ENCODE results near the gene ARHGAP15.

DNA sequence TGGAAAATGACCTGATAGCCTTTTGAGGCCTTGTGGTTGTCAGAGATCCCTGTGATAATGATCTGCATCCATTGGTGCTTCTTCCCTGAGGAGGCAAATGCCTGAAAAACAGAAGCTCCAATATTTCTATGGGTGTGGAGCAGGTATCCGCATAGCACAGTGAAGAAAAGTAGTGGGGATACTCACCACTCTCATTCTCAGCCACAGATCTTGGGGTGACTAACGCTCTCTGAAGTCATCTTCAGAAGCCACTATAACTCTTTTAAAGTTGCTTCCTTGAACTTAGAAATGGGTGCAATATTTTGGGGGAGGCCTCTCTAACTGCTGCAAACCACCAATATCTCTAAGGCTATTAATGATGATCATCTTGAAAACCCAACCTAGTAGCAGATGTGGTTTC lies 46.2 kb downstream of the ARHGAP15 start:
- TF ChIP-seq, protein P1, sequence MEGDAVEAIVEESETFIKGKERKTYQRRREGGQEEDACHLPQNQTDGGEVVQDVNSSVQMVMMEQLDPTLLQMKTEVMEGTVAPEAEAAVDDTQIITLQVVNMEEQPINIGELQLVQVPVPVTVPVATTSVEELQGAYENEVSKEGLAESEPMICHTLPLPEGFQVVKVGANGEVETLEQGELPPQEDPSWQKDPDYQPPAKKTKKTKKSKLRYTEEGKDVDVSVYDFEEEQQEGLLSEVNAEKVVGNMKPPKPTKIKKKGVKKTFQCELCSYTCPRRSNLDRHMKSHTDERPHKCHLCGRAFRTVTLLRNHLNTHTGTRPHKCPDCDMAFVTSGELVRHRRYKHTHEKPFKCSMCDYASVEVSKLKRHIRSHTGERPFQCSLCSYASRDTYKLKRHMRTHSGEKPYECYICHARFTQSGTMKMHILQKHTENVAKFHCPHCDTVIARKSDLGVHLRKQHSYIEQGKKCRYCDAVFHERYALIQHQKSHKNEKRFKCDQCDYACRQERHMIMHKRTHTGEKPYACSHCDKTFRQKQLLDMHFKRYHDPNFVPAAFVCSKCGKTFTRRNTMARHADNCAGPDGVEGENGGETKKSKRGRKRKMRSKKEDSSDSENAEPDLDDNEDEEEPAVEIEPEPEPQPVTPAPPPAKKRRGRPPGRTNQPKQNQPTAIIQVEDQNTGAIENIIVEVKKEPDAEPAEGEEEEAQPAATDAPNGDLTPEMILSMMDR (IDR thresholded peaks at IDR 0.05): no peak
- no peak for TF ChIP-seq ZFX (IDR thresholded peaks at IDR 0.05; ENCODE audit: borderline replicate concordance)

All from 22Rv1 (cell line).